ENCODE data around the gene PRR15. TPM values are rescaled to one million over a fixed set of nuclear protein-coding genes. Genes with fewer than 3 reads are reported as not detected.

Gene PRR15
- total and polyA plus RNA-seq, 4 donors: 0.02 to 0.98 (median 0.17) TPM; not detected in 1

GRCh38 chr7:29604052-29604451 is 40.4 kb downstream of the PRR15 start:
- TF ChIP-seq SP1 (IDR thresholded peaks at IDR 0.05) (no peak), FOXA2 (IDR thresholded peaks at IDR 0.05) (no peak), CTCF (IDR thresholded peaks at IDR 0.05; ENCODE audit: low read depth, low read length, missing input control) (no peak), NR2F2 (IDR thresholded peaks at IDR 0.05) (no peak), FOXA1 (IDR thresholded peaks at IDR 0.05) (no peak), RXRA (IDR thresholded peaks at IDR 0.05) (no peak), YY1 (IDR thresholded peaks at IDR 0.05) (no peak)
- WGBS: 96% methylated on average over 3 of the region's 3 CpGs
- DNase-seq (ENCODE audit: low spot score): no peak
- Histone ChIP-seq H3K4me3 (ENCODE audit: low read depth in 1 of 3, low read length in 3 of 3) (no peak overlapping the region), H3K9me3 (ENCODE audit: control insufficient read depth in 4 of 4, low read length in 3 of 4) (no peaks in the 10 kb centered on the region), H3K27ac (ENCODE audit: low read depth in 1 of 2, low read length in 2 of 2) (no peak overlapping the region), H3K27me3 (ENCODE audit: control insufficient read depth in 4 of 4, insufficient read depth in 4 of 4, low read length in 3 of 4) (no peaks in the 10 kb centered on the region), H3K36me3 (ENCODE audit: control insufficient read depth in 4 of 4, insufficient read depth in 3 of 4, low read depth in 1 of 4, low read length in 3 of 4) (no peaks in the 10 kb centered on the region), H3K4me1 (ENCODE audit: control insufficient read depth in 4 of 4, insufficient read depth in 4 of 4, low read length in 3 of 4) (no peaks in the 10 kb centered on the region), H3K9ac (ENCODE audit: low read depth in 1 of 2, low read length in 2 of 2) (no peak overlapping the region)

GRCh38 chr7:29604702-29605101 is 41.1 kb downstream of the PRR15 start:
- Histone ChIP-seq H3K9ac (ENCODE audit: low read depth in 1 of 2, low read length in 2 of 2) (no peak overlapping the region), H3K4me1 (ENCODE audit: control insufficient read depth in 4 of 4, insufficient read depth in 4 of 4, low read length in 3 of 4) (peaks cover 0 to 3% (median 0%) of the 10 kb centered on the region in 4 donors), H3K9me3 (ENCODE audit: control insufficient read depth in 4 of 4, low read length in 3 of 4) (no peaks in the 10 kb centered on the region), H3K4me3 (ENCODE audit: low read depth in 1 of 3, low read length in 3 of 3) (no peak overlapping the region), H3K27ac (ENCODE audit: low read depth in 1 of 2, low read length in 2 of 2) (no peak overlapping the region), H3K27me3 (ENCODE audit: control insufficient read depth in 4 of 4, insufficient read depth in 4 of 4, low read length in 3 of 4) (no peaks in the 10 kb centered on the region), H3K36me3 (ENCODE audit: control insufficient read depth in 4 of 4, insufficient read depth in 3 of 4, low read depth in 1 of 4, low read length in 3 of 4) (no peaks in the 10 kb centered on the region)
- TF ChIP-seq ZBTB33 (IDR thresholded peaks at IDR 0.05) (no peak), YY1 (IDR thresholded peaks at IDR 0.05) (no peak), GABPA (IDR thresholded peaks at IDR 0.05 in 1 of 2, conservative IDR thresholded peaks at IDR 0.05 in 1 of 2) (no peak), MAX (IDR thresholded peaks at IDR 0.05) (no peak), EGR1 (IDR thresholded peaks at IDR 0.05; ENCODE audit: low read depth in 2 of 2) (no peak), FOXA1 (IDR thresholded peaks at IDR 0.05) (no peak), CTCF (IDR thresholded peaks at IDR 0.05; ENCODE audit: low read depth, low read length, missing input control) (no peak), JUND (IDR thresholded peaks at IDR 0.05) (no peak), FOXA2 (IDR thresholded peaks at IDR 0.05) (no peak), TAF1 (conservative IDR thresholded peaks at IDR 0.05) (no peak), RXRA (IDR thresholded peaks at IDR 0.05) (no peak), REST (IDR thresholded peaks at IDR 0.05) (no peak), NR2F2 (IDR thresholded peaks at IDR 0.05) (no peak), HNF4G (IDR thresholded peaks at IDR 0.05) (no peak), RAD21 (IDR thresholded peaks at IDR 0.05) (no peak), ATF3 (IDR thresholded peaks at IDR 0.05) (no peak)
- DNase-seq (ENCODE audit: low spot score): no peak

All from liver (tissue), 9 donors.